Choroid plexus epithelial cell (primary cell): ENCODE results near the gene CFAP54.
"Not testable (repeated sequence)": the region's sequence is repeated elsewhere in the genome, so short reads cannot be mapped to it uniquely, and the experiment has no call there.

Source experiments
- DNase-seq: peaks from one replicate; pipeline ENCODE4 v3.0.0-alpha.2; 2010; ENCODE audit warnings: low read depth
- H3K4me3 ChIP-seq: 2 replicates; pipeline ENCODE4 v1.5.1; 2011; ENCODE audit warnings: low read depth, mild to moderate bottlenecking, control low read depth, low read length, moderate library complexity
- TF ChIP-seq, protein P1 (sequence below): conservative IDR thresholded peaks from 2 replicates; pipeline ENCODE4 v1.5.1; 2011; ENCODE audit warnings: low read depth, mild to moderate bottlenecking, control low read depth, inconsistent platforms, low read length, moderate library complexity

Gene CFAP54

DNA sequence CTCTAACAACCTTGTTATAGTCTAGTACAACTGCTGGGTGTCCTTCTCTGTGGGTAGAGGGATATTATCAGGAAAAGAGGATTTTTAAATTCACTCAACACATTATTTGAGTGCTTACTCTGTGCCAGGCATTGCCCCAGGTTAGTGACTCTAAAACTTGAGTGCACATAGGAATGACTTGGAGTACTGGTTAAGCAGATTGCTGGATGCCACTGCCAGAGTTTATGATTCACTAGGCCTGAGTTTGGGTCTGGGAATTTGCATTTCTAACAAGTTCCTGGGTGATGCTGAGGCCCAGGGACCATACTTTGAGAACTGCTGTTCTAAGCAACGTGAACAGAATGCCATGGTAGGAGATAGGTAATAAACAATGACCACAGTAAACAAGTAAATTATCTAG is 96.6 kb downstream of the CFAP54 start:
- TF ChIP-seq, protein P1, sequence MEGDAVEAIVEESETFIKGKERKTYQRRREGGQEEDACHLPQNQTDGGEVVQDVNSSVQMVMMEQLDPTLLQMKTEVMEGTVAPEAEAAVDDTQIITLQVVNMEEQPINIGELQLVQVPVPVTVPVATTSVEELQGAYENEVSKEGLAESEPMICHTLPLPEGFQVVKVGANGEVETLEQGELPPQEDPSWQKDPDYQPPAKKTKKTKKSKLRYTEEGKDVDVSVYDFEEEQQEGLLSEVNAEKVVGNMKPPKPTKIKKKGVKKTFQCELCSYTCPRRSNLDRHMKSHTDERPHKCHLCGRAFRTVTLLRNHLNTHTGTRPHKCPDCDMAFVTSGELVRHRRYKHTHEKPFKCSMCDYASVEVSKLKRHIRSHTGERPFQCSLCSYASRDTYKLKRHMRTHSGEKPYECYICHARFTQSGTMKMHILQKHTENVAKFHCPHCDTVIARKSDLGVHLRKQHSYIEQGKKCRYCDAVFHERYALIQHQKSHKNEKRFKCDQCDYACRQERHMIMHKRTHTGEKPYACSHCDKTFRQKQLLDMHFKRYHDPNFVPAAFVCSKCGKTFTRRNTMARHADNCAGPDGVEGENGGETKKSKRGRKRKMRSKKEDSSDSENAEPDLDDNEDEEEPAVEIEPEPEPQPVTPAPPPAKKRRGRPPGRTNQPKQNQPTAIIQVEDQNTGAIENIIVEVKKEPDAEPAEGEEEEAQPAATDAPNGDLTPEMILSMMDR, result no peak
- H3K4me3 ChIP-seq, result no peak overlapping the region
- DNase-seq, result no peak

DNA sequence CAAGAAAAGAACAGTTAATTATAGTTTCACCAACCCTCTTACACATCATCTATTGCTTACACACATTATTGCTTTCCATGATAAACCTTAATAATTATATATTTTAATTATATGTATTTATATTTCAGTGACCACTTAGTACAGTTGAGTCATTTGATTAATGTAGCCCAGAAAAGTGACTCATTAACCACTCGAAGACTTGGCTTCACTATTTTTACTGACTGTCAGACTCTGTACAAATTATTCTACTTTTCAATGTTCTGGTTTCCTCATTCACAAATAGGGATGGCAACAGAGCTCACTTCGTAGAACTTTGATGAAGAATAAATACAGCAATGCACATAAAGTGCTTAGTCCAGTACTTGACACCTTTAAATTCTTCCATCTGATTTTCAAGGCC is 98.3 kb downstream of the CFAP54 start:
- H3K4me3 ChIP-seq, result no peak overlapping the region
- DNase-seq, result no peak
- TF ChIP-seq, protein P1, result no peak

DNA sequence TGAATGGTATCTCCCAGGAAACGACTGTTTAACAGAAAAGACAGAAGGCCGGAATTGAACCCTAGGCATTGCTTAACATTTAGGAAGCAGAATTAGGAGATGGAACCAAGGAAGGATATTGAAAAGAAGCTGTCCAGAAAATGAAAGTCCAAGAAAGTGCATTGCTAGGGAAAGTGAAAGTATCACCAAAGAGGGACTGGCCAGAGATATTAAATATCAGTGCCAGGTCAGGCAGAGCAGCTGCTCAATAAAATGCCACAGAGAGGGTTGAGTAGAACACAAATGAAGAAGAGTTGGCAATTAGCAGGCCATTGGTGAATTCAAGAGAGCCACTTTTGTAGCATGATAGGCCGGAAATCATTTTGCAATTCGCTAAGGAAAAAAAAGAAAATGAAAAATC is 101.6 kb downstream of the CFAP54 start:
- no peak overlapping the region for H3K4me3 ChIP-seq
- TF ChIP-seq, protein P1, result no peak
- peak; percentile 9 for DNase-seq

DNA sequence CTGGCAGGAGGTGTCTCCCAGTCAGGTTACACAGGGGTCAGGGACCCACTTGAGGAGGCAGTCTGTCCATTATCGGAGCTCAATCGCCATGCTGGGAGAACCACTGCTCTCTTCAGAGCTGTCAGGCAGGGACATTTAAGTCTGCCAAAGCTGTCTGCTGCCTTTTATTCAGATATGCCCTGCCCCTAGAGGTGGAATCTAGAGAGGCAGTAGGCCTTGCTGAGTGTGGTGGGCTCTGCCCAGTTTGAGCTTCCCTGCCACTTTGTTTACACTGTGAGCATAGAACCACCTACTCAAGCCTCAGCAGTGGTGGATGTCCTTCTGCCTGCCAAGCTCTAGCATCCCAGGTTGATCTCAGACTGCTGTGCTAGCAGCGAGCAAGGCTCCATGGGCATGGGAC is 115.0 kb downstream of the CFAP54 start:
- not testable (repeated sequence) for DNase-seq, H3K4me3 ChIP-seq

DNA sequence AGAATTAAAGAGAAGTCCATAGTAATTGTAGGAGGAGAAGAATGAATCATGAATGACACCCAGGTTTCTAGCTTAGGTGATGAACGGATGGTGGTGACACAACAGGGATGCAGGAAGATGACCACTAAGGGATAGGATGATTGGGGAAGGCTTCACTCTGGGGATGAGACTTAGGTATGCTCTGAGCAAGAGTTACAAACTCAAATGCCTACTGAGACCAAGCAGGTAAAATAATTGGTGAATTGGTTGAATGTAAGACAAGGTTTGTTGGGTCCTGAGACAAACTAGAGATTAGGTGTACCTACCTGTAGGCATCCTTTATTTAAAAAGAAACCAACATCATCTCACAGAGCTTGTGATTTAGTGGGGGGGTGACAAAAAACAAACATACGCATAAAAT is 116.3 kb downstream of the CFAP54 start:
- no peak for DNase-seq
- TF ChIP-seq, protein P1, result no peak

DNA sequence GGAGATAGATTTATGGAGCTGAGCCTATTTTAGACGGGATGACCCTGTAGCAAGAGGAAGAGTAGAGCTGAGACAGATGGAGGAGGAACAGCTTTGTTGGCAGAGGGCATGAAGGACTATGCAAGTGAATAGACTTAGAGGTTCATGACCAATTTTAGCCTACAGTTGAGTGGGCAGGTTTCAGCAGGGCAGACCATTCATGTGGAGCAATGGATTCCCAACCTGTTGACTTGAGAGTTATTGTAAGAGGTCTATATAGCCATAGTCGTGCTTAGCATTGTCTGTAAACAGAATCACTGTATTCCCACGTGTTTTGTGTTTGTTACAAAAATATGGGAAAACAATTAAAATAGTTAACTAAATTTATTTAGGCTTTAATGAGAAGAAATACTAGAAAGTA is 116.8 kb downstream of the CFAP54 start:
- TF ChIP-seq, protein P1, result no peak
- DNase-seq, result no peak
- H3K4me3 ChIP-seq, result no peak overlapping the region

More for the DNA sequence above, 116.3 kb downstream of the CFAP54 start:
- H3K4me3 ChIP-seq, result no peak overlapping the region

DNA sequence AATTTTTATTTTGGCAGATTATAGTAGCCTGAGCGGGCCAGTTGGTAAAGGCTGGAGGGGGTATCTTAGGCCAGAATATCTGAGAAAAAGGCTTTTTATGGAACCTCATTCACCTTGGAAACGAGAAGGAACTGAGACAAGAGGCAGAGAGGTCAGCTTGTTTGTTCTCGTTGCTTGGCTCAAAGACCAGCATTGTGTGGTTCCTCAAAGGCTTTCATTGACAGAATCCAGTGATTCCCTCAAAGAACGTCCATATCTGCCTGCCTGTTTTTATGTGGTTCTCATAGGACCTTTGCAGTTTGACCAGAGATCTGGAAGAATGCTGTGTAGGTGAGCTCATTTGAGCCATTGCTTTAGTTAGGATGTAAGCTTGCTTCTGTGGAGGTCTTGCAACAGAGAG is 117.3 kb downstream of the CFAP54 start:
- TF ChIP-seq, protein P1, result no peak
- no peak overlapping the region for H3K4me3 ChIP-seq
- DNase-seq, result no peak

DNA sequence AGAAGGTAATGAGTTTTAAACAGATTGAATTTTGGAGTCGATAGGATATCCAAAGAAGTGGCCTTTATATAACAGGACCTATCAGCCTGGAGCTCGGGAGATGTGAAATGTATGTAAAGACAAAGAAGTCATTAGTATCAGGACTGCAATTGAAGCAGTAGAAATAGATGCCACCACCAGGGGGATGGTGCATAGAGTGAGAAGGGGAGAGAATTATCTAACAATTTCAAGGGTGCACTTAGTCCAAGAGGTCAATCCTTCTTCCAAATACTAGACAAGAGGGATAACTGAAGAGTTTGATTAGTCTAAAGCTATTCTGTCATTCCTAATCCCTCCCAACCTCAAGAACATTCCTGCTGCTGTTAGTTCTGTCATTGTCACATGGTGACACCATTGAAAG is 127.8 kb downstream of the CFAP54 start:
- no peak for DNase-seq
- TF ChIP-seq, protein P1, result no peak
- H3K4me3 ChIP-seq, result no peak overlapping the region
